GM19463 (cell line): ENCODE measurements around the gene ARHGEF26.

Experiments used
- ATAC-seq: cut with Tn5 transposase; IDR thresholded peaks from one replicate; pipeline ENCODE4 v1.9.1; 2021; ENCODE audit warnings: mild to moderate bottlenecking, moderate library complexity; ENCODE audit not compliant: unreplicated experiment

Gene ARHGEF26

DNA sequence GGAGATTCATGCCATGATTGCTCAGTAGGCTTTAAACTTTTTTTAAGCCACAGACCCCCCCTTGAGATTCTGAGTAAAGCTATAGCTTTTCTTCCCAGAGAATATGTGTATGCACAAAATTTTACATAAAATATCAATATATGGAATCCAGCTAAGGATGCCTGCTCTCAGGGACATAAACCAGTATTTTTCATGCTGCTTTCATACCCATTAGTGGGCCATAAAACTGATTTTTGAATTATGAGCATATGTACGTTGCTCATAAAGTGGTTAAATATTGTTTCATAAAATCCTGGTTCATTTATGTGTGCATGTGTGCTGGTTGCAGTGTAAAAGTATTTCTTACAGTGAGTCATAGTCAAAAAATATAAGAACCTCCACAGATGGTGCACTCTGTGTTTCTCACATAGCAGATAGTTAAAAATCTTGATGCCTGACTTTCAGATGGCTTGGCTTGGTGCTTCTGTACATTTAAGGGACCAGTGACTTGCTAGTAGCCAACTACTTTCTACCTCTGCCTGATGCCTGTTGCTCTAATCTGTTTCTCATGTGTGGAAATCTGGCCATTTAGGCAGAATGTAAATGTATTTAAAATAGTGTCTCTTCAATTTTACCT is 71.9 kb downstream of the ARHGEF26 start:
- ATAC-seq, result no peak

GRCh38 chr3:154194877-154195276 is 73.7 kb downstream of the ARHGEF26 start:
- ATAC-seq, result no peak

GRCh38 chr3:154195620-154196356 is 74.6 kb downstream of the ARHGEF26 start:
- no peak for ATAC-seq

DNA sequence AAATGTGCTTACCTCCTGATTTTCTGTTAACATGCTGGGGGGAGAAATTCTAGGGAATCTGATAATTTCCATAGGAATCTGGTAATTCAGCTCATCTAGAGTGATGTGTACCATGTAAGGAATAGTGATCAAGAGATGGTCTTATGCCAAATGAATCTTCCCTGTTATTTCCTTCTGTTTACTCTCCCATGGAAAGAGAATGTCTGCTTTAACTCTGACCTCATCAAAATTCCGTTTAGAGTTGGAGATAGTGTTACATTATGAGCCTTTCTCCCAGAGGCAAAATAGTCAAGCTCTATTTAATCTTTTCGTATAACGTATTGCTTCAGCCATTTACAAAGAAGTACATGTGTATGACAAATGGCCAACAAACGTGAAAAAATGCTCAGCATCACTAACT is 76.6 kb downstream of the ARHGEF26 start:
- no peak for ATAC-seq

GRCh38 chr3:154209499-154209898 is 88.3 kb downstream of the ARHGEF26 start:
- no peak for ATAC-seq

- ATAC-seq, result no peak
Observed at GRCh38 chr3:154210986-154211385, 89.8 kb downstream of the ARHGEF26 start.

DNA sequence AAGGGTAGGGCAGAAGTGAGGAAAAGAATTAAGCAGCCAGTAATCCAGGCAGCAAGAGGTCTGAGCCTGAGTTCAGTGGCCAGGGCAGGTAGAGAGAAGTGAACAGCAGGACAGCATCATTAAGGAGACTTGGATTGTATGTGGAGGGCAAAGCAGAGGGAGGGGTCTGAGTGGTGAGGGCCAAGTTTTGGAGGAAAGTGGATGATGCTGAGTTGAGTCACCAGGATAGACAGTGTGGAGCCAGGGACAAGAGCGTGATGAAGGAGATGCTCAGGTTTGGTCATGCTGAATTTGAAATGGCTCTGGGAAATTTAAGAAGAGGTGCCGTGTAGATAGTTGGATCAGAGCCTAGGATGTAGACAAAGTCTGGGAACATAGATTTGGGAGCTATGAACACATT is 93.1 kb downstream of the ARHGEF26 start:
- ATAC-seq, result no peak

- no peak for ATAC-seq
Observed at GRCh38 chr3:154217671-154218070, 96.5 kb downstream of the ARHGEF26 start.

- no peak for ATAC-seq
Observed at GRCh38 chr3:154218728-154219127, 97.5 kb downstream of the ARHGEF26 start.

- ATAC-seq, result no peak
Observed at GRCh38 chr3:154220462-154220861, 99.3 kb downstream of the ARHGEF26 start.

DNA sequence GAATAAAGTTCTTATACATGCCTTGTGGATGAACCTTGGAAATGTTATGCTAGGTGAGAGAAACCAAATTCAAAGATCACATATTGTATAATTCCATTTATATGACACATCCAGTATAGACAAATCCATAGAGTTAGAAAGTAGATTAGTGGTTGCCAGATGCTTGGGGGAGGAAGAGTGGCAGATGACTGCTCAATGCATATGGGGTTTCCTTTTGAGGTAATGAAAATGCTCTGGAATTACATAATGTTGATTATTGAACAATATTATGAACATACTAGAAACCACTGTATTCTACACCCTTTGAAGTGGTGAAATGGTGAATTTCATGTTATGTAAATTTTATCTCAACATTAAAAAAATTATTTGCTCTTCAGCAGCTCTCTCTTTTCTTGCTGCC is 102.3 kb downstream of the ARHGEF26 start:
- ATAC-seq, result no peak

DNA sequence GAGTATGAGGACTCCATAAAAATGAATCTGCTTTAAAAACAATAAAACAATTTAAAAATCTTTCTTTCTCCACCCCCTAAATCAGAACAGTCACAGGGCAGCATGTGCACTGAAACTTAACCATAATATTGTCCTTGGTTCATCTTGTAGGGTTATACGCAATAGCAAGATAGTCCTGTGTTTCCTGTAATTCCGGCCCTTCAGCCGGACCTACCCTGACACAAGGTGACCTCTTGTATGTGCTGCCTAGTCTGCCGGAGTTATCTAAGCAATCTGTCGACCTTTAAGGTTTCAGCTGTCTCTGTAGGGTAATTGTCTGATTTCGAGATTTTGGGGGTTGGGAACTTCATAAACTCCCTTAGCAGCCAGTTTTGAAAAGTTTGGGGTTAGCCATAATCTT is 103.2 kb downstream of the ARHGEF26 start:
- ATAC-seq, result no peak

DNA sequence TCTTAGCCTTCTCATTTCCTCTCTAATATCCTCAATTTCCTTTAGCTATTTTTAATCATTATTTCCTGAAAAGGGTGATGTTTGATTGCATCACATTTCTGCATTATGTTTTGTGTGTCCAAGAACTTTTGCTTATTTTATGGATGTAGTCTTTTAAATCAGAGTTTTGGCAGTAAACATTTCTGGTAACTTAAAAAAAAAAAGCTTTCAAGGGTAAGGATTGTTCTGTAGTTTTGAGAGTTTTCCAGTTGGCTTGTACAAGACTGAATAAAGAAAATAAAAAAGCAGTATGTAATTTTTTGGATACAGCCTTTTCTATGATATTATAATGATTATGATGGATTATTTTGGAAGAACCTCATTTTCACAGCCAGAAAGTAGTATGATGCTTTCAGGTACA is 103.7 kb downstream of the ARHGEF26 start:
- no peak for ATAC-seq

DNA sequence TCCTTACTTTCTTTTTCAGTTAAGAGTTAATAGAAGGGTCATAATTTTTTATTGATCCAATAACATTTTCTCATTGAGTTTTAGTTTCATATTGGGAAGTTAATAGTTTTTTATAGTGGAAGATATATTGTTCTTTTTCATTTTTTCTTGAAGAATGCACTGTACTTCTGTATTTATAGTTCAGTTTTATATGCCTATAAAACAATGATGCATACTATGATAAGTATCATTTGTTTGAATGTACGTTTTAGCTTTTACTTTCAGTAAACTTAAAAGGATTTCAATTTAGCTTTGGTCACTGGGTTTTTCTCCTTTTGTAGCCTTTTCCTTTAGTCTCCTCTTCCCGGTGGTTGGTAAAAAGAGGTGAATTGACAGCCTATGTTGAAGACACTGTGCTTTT is 104.3 kb downstream of the ARHGEF26 start:
- ATAC-seq, result no peak

GRCh38 chr3:154227531-154227930 is 106.3 kb downstream of the ARHGEF26 start:
- no peak for ATAC-seq

DNA sequence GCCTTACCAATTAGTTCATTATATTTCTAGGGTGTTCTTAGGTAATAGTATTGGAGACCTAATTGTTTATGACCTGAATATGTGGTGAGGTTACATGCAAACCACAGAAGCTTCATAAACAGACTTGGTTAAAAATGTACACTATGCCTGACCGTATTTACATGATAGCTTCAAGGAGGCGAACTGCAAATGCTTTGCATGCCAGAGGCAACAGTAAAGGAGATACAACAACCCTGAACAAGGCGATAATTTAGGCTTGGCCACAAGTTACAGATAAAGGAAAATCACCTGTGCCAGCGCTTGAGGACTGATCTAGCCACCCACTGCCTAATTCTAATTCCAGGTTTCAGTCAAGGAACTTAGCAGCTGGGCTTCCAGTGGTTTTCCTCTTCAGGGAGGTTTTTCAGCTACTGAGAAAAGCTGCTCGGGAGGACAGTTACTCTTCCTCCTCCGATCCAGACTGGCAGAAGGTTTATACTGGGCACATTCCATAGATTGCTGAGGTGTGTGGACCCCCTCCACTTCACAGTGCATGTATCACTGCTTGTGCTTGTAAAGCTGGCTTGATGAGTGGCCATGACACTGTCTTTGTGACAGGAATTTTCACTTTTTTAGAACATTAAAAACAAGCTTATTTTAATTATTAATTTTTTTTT is 107.5 kb downstream of the ARHGEF26 start:
- ATAC-seq, result no peak

GRCh38 chr3:154229217-154229590 is 108.0 kb downstream of the ARHGEF26 start:
- ATAC-seq, result no peak

- no peak for ATAC-seq
Observed at GRCh38 chr3:154235330-154235729, 114.1 kb downstream of the ARHGEF26 start.

DNA sequence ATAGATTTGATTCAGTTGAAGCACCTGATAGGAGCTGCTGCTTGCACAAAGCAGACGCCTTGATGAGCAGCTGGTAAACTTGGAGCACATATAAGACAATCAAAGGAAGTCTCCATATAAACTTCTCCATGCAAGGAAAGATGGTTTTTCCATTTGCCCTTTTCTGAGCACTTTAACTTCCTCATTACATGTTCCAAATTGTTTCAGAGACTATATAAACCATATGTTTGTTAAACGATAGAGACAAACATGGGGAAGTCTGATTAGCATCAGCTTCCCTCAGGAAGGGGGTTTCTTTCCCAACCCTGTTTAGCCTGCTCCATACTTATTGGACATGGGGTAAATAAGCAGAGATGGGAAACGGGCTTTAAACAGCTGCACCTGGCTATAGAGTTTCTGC is 115.1 kb downstream of the ARHGEF26 start:
- ATAC-seq, result no peak

DNA sequence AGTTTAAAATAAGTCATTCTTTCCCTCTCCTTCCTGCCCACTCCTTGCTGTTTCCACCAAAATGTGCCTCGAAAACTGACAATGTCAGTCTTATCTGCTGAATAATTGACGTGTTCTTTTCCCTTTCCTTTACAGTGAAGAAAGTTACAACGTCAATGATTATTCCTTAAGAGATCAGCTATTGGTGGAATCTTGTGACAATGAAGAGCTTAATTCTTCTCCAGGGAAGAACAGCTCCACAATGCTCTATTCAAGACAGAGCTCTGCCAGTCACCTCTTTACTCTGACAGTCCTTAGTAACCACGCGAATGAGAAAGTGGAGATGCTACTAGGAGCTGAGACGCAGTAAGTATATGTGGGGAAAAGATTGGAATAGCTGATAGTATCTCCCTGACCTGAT is 119.0 kb downstream of the ARHGEF26 start:
- no peak for ATAC-seq

DNA sequence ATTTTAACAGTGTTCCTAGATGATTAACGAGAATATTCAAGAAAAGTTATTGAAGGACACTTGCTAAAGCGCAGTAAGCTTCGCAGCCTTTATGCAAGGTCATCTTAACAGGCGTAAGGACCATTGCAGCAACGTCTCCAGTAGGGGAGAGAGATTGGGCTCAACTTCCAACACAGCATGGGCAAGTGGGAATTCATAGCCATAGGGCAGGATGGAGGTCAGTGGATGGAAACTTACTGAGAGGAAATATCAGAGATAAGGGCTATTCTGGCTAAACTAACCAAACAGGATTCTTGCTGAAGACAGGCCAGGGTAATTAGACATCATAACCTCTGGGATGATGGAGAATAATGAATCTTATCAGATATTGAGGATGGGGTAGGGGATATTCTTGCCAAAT is 120.3 kb downstream of the ARHGEF26 start:
- ATAC-seq, result no peak

DNA sequence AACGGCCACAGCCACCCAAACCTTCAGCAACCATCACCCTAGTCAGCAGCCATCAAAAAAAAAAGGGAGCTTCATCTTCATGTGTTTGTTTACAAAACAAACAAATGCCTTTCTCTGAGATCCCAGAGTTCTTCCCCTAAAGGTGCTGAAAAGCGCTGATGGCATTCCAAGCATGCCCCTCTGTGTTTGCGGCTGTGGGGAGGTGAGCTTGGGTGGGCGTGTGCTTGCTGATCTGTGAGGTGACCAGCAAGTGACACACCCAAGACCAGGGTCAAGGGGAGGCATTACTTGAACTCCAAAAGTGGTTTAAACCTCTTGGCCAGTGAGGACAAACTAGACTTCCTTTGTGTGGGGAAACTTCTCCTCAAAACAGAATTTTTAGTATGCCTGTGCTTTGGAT is 121.6 kb downstream of the ARHGEF26 start:
- ATAC-seq, result no peak
